ENCODE measurements around the gene LAD1. TPM values are rescaled to one million over a fixed set of nuclear protein-coding genes. Genes with fewer than 3 reads are reported as not detected.

LAD1 gene
- total and polyA plus RNA-seq, 10 donors: 0.64 to 4.0 (median 1.8) TPM; not detected in 3

- Histone ChIP-seq H3K9me3 (no peaks in the 10 kb centered on the region), H3K4me1 (no peaks in the 10 kb centered on the region), H3K27me3 (replicated peaks in 1 of 7) (peaks cover 0 to 27% (median 4%) of the 10 kb centered on the region in 7 donors), H3K36me3 (no peaks in the 10 kb centered on the region), H3K4me3 (no peak overlapping the region), H3K27ac (no peak overlapping the region)
- intact Hi-C loops (cut with DNase I; ENCODE audit: low total_unique reads): no loop called here
- whole genome bisulfite sequencing, 5 donors: 27 to 35% (median 32%) methylated on average over 7 of the region's 7 CpGs
- TF ChIP-seq POLR2A (IDR thresholded peaks at IDR 0.05) (no peak), CTCF (IDR thresholded peaks at IDR 0.05 in 8 of 11, conservative IDR thresholded peaks at IDR 0.05 in 3 of 11) (no peak), POLR2AphosphoS5 (IDR thresholded peaks at IDR 0.05) (no peak)
- DNase-seq: no peak
These were observed 51.5 kb downstream of the LAD1 start for GRCh38 chr1:201347498-201348210.

GRCh38 chr1:201346987-201347386 is 52.1 kb downstream of the LAD1 start:
- Histone ChIP-seq H3K36me3 (no peaks in the 10 kb centered on the region), H3K4me3 (no peak overlapping the region), H3K4me1 (no peaks in the 10 kb centered on the region), H3K9me3 (peaks cover 0 to 3% (median 0%) of the 10 kb centered on the region in 8 donors), H3K27me3 (replicated peaks in 1 of 7) (peaks cover 0 to 27% (median 4%) of the 10 kb centered on the region in 7 donors), H3K27ac (no peak overlapping the region)
- TF ChIP-seq CTCF (IDR thresholded peaks at IDR 0.05 in 8 of 11, conservative IDR thresholded peaks at IDR 0.05 in 3 of 11) (peak in 1 of 11 experiments; percentile 1), POLR2AphosphoS5 (IDR thresholded peaks at IDR 0.05) (no peak)
- intact Hi-C loops (cut with DNase I; ENCODE audit: low total_unique reads): no loop called here
- 12 to 44% (median 34%) methylated on average over 2 of the region's 2 CpGs for WGBS, 5 donors
- no peak for DNase-seq

GRCh38 chr1:201346337-201346939 is 52.7 kb downstream of the LAD1 start:
- Histone ChIP-seq H3K27ac (no peak overlapping the region), H3K4me1 (no peaks in the 10 kb centered on the region), H3K36me3 (no peaks in the 10 kb centered on the region), H3K9me3 (peaks cover 0 to 9% (median 0%) of the 10 kb centered on the region in 8 donors), H3K4me3 (no peak overlapping the region), H3K27me3 (replicated peaks in 1 of 7) (peaks cover 0 to 27% (median 4%) of the 10 kb centered on the region in 7 donors)
- intact Hi-C loops (cut with DNase I; ENCODE audit: low total_unique reads): no loop called here
- 42 to 65% (median 55%) methylated on average over 5 of the region's 5 CpGs for WGBS, 5 donors
- peak; percentile 25 for DNase-seq
- TF ChIP-seq CTCF (IDR thresholded peaks at IDR 0.05 in 8 of 11, conservative IDR thresholded peaks at IDR 0.05 in 3 of 11) (peak in 9 of 11 experiments; percentile 3 to 45 (median 36)), POLR2A (IDR thresholded peaks at IDR 0.05) (no peak)

- H3K27me3 ChIP-seq (replicated peaks in 1 of 7): peaks cover 0 to 22% (median 4%) of the 10 kb centered on the region in 7 donors
- peaks cover 0 to 12% (median 0%) of the 10 kb centered on the region in 8 donors for H3K9me3 ChIP-seq
- no peaks in the 10 kb centered on the region for H3K36me3 ChIP-seq
- DNase-seq: no peak
- TF ChIP-seq POLR2A (IDR thresholded peaks at IDR 0.05) (no peak), CTCF (IDR thresholded peaks at IDR 0.05 in 8 of 11, conservative IDR thresholded peaks at IDR 0.05 in 3 of 11) (no peak), POLR2AphosphoS5 (IDR thresholded peaks at IDR 0.05) (no peak)
- H3K27ac ChIP-seq: no peak overlapping the region
- H3K4me3 ChIP-seq: no peak overlapping the region
- no peaks in the 10 kb centered on the region for H3K4me1 ChIP-seq
- 87 to 98% (median 96%) methylated on average over 5 of the region's 5 CpGs for WGBS, 5 donors
- intact Hi-C loops (cut with DNase I; ENCODE audit: low total_unique reads): no loop called here
These were observed 54.1 kb downstream of the LAD1 start for GRCh38 chr1:201345081-201345355.
